ENCODE results near the gene WWTR1.

Gene WWTR1

GRCh38 chr3:149586871-149587270, 71.0 kb downstream of the WWTR1 start:
- H3K4me3 ChIP-seq (ENCODE audit: low read depth, low read length), result no peak overlapping the region
- DNase-seq (ENCODE audit: low read depth), result no peak
- TF ChIP-seq, protein P1, sequence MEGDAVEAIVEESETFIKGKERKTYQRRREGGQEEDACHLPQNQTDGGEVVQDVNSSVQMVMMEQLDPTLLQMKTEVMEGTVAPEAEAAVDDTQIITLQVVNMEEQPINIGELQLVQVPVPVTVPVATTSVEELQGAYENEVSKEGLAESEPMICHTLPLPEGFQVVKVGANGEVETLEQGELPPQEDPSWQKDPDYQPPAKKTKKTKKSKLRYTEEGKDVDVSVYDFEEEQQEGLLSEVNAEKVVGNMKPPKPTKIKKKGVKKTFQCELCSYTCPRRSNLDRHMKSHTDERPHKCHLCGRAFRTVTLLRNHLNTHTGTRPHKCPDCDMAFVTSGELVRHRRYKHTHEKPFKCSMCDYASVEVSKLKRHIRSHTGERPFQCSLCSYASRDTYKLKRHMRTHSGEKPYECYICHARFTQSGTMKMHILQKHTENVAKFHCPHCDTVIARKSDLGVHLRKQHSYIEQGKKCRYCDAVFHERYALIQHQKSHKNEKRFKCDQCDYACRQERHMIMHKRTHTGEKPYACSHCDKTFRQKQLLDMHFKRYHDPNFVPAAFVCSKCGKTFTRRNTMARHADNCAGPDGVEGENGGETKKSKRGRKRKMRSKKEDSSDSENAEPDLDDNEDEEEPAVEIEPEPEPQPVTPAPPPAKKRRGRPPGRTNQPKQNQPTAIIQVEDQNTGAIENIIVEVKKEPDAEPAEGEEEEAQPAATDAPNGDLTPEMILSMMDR (IDR thresholded peaks at IDR 0.05; ENCODE audit: low read depth, low read length), result no peak
- TF ChIP-seq, protein P2, sequence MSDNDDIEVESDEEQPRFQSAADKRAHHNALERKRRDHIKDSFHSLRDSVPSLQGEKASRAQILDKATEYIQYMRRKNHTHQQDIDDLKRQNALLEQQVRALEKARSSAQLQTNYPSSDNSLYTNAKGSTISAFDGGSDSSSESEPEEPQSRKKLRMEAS (IDR thresholded peaks at IDR 0.05; ENCODE audit: low read depth, low read length), result no peak
- TF ChIP-seq POLR2A (IDR thresholded peaks at IDR 0.05; ENCODE audit: extremely low read depth, insufficient read length) (no peak), MYC (IDR thresholded peaks at IDR 0.05; ENCODE audit: low read depth, low read length) (no peak)

GRCh38 chr3:149585401-149585726, 72.5 kb downstream of the WWTR1 start:
- no peak for DNase-seq (ENCODE audit: low read depth)
- TF ChIP-seq MYC (IDR thresholded peaks at IDR 0.05; ENCODE audit: low read depth, low read length) (no peak), POLR2A (IDR thresholded peaks at IDR 0.05; ENCODE audit: extremely low read depth, insufficient read length) (no peak)
- TF ChIP-seq, protein P2 (IDR thresholded peaks at IDR 0.05; ENCODE audit: low read depth, low read length), result no peak
- TF ChIP-seq, protein P1 (IDR thresholded peaks at IDR 0.05; ENCODE audit: low read depth, low read length), result no peak

GRCh38 chr3:149583921-149584635, 73.7 kb downstream of the WWTR1 start:
- DNase-seq (ENCODE audit: low read depth), result no peak
- TF ChIP-seq, protein P2 (IDR thresholded peaks at IDR 0.05; ENCODE audit: low read depth, low read length), result no peak
- H3K4me3 ChIP-seq (ENCODE audit: low read depth, low read length), result no peak overlapping the region

More at GRCh38 chr3:149585401-149585726, 72.5 kb downstream of the WWTR1 start:
- H3K4me3 ChIP-seq (ENCODE audit: low read depth, low read length), result no peak overlapping the region

GRCh38 chr3:149582395-149582794, 75.4 kb downstream of the WWTR1 start:
- H3K4me3 ChIP-seq (ENCODE audit: low read depth, low read length), result no peak overlapping the region
- TF ChIP-seq POLR2A (IDR thresholded peaks at IDR 0.05; ENCODE audit: extremely low read depth, insufficient read length) (no peak), MYC (IDR thresholded peaks at IDR 0.05; ENCODE audit: low read depth, low read length) (no peak)
- TF ChIP-seq, protein P1 (IDR thresholded peaks at IDR 0.05; ENCODE audit: low read depth, low read length), result no peak
- TF ChIP-seq, protein P2 (IDR thresholded peaks at IDR 0.05; ENCODE audit: low read depth, low read length), result no peak
- DNase-seq (ENCODE audit: low read depth), result no peak

GRCh38 chr3:149581681-149582370, 76.0 kb downstream of the WWTR1 start:
- TF ChIP-seq POLR2A (IDR thresholded peaks at IDR 0.05; ENCODE audit: extremely low read depth, insufficient read length), result no peak
- TF ChIP-seq, protein P1 (IDR thresholded peaks at IDR 0.05; ENCODE audit: low read depth, low read length), result no peak
- TF ChIP-seq, protein P2 (IDR thresholded peaks at IDR 0.05; ENCODE audit: low read depth, low read length), result no peak
- TF ChIP-seq MYC (IDR thresholded peaks at IDR 0.05; ENCODE audit: low read depth, low read length), result no peak
- no peak for DNase-seq (ENCODE audit: low read depth)
- H3K4me3 ChIP-seq (ENCODE audit: low read depth, low read length), result no peak overlapping the region

DNA sequence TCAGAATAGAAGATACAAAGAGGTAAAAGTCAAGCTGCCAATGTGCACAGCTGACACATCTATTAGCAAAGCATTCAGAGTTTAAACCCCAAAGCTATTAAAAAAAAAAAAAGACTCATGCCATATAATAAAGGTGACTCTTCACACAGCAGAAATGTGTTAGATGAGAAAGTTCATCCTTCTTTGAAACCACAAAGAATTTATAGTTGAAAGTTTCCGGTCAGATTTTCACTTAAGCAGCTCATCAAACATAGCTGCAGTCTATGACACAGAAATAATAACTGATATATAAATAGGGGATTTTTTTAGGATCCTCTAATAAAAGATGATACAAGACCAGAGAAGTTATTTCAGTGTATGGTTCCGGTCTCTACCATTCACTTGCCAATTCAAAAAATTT, 76.6 kb downstream of the WWTR1 start:
- TF ChIP-seq, protein P1 (IDR thresholded peaks at IDR 0.05; ENCODE audit: low read depth, low read length), result no peak
- no peak for TF ChIP-seq POLR2A (IDR thresholded peaks at IDR 0.05; ENCODE audit: extremely low read depth, insufficient read length)
- no peak for TF ChIP-seq MYC (IDR thresholded peaks at IDR 0.05; ENCODE audit: low read depth, low read length)
- TF ChIP-seq, protein P2 (IDR thresholded peaks at IDR 0.05; ENCODE audit: low read depth, low read length), result no peak

More for the DNA sequence above, 76.6 kb downstream of the WWTR1 start:
- no peak overlapping the region for H3K4me3 ChIP-seq (ENCODE audit: low read depth, low read length)
- DNase-seq (ENCODE audit: low read depth), result no peak

All from NB4 (cell line).